Frontal cortex (tissue), 4 donors: ENCODE results near the gene PAPOLB. TPM values are rescaled to one million over a fixed set of nuclear protein-coding genes. Genes with fewer than 3 reads are reported as not detected.
A peak's percentile ranks its signal among the peaks of the same experiment; 100 is the strongest.

ENCODE experiments used
- DNase-seq, 2 donors: peaks; one replicate each; pipeline ENCODE4 v3.0.0; 2012; ENCODE audit warnings: low spot score in 2 of 2
- FAIRE-seq: peaks from 2 replicates; lab custom pipeline; 2012; peaks lifted over from hg19 to GRCh38; lab: Jason Lieb, UNC
- total RNA-seq: library from RNA; depleted of rRNA; stranded (reverse); fragments of >200 nt; gene quantifications from one replicate; pipeline ENCODE4 v1.2.3, GENCODE V29; 2014
- donor health status: control.
- donor health status: control.
- donor health status: control.

Gene PAPOLB
- total RNA-seq, 1 donor from 2014 or later = 0.82 TPM

GRCh38 chr7:4849390-4849789 is 12.4 kb downstream of the PAPOLB start:
- no peak for FAIRE-seq
- peak in 1 of 2 donors; percentile 55 for DNase-seq

GRCh38 chr7:4845740-4846142 is 16.1 kb downstream of the PAPOLB start:
- no peak for FAIRE-seq
- DNase-seq = peak in 1 of 2 donors; percentile 66

DNA sequence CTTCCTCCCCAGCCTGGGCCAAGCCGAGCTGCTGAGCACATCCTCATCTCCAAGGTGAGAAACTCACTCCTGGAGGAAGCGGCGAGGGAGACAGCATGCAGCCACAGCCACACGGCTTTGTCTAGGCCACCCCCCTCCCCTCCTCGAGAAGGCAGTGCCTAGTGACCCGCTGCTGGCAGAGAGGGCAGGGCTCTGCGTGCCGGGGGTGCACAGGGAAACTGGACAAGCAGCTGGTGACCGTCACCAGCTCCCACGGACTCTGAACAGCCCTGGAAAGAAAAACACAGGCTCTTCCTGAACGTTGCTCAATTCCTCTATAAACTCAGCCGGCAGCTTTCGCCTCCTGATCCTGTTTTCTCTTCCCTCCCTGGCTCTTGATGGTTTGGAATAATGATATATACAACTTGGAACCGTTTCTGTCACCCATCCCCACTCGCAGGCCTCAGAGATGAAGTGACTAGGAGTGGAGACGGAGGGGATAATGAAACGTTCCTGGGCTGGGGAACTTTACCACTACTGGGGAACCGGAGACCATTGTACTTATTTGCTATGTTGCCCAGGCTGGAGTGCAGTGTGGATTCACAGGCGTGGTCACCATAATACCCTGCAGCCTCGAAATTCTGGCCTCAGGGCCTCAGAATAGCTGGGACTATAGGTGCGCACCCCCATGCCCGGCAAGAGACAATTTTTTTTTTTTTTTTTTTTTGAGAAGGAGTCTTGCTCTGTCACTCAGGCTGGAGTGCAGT is 19.3 kb downstream of the PAPOLB start:
- no peak for DNase-seq
- no peak for FAIRE-seq

DNA sequence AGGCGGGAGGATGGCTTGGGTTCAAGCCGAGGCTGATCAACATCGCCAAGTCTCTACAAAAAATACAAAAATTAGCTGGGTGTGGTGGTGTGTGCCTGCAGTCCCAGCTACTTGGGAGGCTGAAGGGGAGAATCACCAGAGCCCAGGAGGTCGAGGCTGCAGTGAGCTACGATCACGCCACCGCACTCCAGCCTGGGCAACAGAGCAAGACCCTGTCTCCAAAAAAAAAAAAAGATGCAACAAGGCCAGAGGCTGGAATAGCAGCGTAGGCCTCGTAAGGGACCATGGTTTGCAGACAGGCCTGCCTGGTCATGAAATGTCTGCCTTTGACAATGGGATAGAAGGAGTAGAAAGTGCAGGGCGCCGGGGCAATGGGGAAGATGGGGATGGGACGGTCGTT is 20.0 kb downstream of the PAPOLB start:
- FAIRE-seq = no peak
- DNase-seq = no peak

DNA sequence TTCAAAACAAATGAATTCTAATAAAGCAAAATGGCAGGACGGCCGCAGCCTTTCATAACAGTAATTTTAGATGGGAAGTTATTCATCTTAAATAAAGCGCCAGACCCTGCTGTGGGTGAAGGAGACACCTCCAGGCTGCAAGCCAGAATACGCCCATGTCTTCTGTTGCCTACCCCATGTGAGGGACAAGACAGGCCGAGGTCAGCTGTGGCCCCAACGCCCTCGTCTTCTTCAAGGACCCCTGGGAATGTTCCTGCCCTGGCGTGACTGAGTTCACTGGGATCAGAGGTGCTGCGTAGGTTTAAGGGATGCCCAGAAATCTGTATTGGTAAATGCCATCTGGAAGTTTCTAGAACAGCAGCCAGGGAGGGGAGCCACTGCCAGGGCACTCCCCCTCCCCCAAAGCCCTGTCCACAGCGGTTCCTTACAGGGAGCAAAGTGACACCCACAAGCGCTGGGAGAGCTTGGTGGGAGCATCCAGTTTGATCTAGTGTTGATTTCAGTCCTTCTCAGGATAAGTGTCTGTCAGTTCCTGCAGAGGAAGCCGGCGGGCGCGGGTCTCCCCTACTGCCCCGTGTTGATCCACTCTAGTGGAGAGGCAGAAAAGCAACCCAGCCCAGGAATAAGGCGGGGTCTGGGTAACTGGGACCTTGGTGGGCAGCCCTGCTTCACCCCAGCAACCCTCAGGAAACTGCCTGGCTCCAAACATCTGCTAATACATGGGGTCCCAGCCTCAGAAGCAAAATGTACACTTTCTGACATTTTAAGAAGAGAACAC is 20.6 kb downstream of the PAPOLB start:
- FAIRE-seq (no peak), DNase-seq (no peak)

- DNase-seq (no peak), FAIRE-seq (no peak)
Observed at GRCh38 chr7:4840079-4840501, 21.7 kb downstream of the PAPOLB start.

- no peak for FAIRE-seq
- no peak for DNase-seq
Observed at GRCh38 chr7:4838626-4839334, 23.1 kb downstream of the PAPOLB start.

DNA sequence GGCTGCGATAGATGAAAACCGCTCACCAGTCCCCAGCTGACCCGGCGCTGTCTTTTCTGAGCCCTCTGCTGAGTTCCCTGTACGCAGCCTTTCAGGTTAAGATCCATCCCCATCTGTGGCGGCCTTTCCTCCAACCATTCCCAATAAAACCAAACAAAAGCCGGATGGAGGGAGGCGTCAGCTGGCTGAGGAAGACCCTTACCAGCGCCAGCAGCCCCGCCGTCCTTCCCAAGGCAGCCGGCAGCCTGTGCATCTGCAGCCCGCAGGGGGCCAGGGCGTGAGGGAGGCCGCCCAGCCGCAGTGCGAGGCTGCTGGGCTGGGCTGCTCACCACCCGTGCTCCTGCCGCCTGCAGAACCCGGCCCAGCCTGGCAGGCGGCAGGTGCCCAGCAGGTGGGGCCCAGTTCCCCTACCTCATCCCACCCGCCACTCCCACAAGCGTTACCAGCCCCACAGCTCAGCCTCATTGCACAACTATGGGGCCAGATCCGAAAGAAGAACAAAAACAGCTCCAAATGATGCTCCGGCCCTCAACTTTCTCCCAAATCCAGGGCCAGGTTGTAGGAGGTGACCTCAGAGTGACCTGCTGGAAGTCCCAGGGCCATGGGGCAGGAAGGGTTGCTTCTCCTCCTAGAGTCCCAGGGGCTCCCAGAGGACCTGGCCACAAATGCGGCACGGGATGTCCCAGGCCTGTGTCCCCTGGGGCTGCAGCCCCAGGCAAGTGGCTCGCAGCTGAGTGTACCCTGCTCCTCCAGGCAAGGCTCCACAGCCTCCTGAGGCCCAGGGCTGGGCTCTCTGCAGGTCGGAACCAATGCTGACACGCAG is 23.8 kb downstream of the PAPOLB start:
- DNase-seq (no peak), FAIRE-seq (no peak)

DNA sequence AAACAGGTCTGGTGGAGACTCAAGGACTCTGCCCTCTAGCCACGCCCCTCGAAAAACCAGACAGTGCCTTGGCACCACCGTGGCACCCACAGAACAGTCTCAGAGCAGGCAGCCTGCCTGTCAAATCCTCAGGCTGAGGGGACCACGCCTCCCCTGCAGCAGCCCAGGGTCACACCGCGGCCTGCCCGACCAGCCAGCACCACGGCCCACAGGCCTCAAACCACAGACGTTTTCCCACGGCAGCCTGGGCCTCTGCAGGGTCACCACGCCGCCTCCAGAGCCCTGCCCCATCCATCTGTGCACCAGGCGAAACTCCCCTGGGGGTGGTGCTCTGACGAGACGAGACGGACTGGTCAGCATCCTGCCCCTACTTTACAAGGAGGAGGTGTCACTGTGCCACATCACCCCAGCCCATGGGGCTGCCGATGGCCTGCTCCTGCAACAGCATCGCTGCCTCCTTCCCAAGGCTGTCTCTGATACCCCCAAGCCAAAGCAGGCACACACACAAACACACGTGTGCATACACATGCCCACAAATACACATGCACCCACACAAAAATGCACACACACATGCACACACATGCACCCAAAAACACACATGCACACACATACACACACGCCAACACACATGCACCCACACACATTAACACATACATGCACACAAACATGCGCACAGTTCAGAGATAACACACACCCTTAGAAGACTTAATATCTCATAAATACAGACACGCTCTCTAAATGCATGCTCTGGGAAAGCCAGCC is 24.6 kb downstream of the PAPOLB start:
- FAIRE-seq (no peak), DNase-seq (no peak)

DNA sequence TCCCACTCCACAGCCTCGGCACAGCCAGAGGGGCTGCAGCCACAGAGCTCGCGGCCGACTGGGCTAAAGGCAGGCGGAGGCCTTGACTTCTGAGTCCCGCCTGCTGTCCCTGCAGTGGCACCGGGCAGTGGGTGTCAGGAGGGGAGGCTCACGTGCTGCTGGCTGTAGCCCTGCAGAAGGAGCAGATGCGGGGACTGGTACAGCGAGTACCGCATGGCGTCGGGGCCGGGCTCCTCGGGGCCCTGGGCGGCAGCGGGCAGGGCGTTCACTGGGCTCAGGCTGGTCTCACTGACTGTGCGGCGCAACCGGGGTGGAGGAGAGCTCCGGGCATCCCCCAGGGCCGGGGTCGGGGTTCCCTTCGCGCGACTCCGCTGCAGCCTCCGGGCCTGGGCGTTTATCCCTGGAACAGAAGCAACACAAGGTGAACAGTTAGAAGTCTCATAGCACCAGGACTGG is 25.6 kb downstream of the PAPOLB start:
- no peak for FAIRE-seq
- no peak for DNase-seq

DNA sequence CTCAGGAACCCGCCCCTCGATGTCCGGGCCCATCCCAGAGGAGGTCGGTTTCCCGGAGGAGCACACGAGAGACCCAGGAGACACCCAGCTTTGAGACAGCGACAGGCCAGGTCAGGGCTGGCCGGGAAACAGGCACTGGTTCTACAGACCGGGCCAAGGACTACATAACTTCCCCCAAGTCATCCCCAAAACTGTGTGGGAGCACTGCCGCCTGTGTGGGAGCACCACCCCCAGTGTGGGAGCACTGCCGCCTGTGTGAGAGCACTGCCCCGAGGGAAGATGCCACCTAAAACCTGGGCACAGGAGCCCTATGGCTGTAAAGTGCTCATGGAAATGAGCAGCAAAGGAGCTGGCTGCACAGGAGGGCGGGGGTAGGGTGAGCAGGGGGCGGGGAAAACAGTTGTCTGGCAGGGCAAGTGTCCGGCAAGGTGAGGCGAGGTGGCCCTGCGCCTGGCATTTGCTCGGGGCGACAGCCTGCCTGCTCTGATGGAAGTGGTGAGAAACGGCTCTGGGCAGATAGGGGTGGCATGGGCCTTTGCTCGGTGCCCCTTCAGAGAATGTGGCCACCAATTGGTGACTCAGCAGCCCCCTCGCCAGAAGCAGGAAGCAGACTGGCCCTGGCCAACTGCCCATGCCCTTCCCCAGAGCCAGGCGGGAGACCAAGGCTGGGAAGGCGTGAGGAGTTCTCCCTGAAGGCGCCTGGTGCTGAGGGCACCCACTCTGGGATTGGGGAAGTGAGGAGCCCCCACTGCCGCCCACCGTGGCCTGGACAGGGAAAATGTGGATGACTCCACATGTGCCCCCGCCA is 26.2 kb downstream of the PAPOLB start:
- FAIRE-seq (no peak), DNase-seq (no peak)

- no peak for DNase-seq
- FAIRE-seq = no peak
Observed at GRCh38 chr7:4834601-4835397, 27.0 kb downstream of the PAPOLB start.

- no peak for DNase-seq
- no peak for FAIRE-seq
Observed at GRCh38 chr7:4833691-4834600, 27.9 kb downstream of the PAPOLB start.

GRCh38 chr7:4833176-4833575 is 28.7 kb downstream of the PAPOLB start:
- DNase-seq = no peak
- FAIRE-seq = no peak

DNA sequence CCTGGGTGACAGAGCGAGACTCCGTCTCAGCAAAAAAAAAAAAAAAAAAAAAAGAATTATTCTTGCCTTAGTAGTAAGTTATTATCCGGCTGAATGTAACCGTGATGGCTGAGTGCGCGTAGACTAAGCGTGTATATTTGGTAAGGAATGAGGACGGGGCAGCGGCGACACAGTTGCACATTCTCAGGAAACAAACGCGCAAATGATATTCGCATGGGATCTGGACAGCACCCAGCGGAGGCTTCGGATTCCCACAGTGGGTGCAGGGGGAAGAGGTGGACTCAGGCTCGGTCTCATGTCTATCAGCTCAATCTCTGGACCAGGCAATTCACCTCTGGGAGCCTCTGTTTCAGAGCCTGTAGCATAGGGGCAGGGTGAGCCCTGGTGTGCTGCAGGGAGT is 29.1 kb downstream of the PAPOLB start:
- DNase-seq (no peak), FAIRE-seq (no peak)

DNA sequence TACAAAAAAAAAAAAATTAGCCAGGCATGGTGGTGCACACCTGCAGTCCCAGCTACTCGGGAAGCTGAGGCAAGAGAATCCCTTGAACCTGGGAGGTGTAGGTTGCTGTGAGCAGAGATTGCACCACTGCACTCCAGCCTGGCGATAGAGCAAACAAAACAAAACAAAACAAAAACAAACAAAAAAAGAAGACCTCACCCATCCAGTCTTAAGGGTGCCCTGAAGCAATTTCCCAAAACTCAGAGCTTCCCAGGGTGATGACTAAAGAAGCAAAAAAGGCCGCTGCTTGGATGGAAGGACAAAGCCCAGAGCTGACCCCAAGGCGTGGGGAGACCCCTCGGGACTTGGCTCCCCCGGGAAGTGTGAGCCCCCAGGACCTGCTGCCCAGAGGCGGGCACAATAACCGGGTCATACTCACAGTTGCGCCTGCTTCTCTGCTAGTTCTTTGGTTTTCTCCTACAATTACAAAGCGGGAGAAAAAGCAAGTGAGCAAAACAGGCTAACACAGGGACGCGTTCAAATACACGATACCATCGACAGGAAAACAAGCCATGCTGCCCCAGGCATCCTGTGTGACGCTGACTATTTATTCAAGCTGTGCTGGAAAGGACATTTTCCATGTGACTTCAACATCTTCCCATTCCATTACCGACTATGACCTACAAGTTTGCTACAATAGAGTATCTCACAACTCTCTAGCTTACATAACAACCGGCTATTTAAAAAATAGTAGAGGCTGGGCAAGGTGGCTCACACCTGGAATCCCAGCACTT is 29.9 kb downstream of the PAPOLB start:
- no peak for DNase-seq
- FAIRE-seq = no peak
